MM.1S (cell line): ENCODE measurements around the gene HRCT1.

Experiments
- CTCF ChIP-seq: fragments of 300-600 bp; sonication (generic); IDR thresholded peaks from 2 replicates; pipeline ENCODE4 v1.5.1; 2016; ENCODE audit warnings: antibody characterized with exemption, low read length, mixed read lengths
- EZH2 ChIP-seq: fragments of 300-600 bp; sonication (generic); optimal IDR thresholded peaks from 2 replicates; pipeline ENCODE3; 2017; ENCODE audit warnings: low read depth, mild to moderate bottlenecking, antibody characterized with exemption, low read length, mixed read lengths
- EZH2phosphoT487 ChIP-seq: fragments of 300-600 bp; sonication (generic); IDR thresholded peaks from 2 replicates; pipeline ENCODE4 v1.6.1; 2018; ENCODE audit warnings: antibody characterized with exemption, low read length

- TF ChIP-seq EZH2phosphoT487 (no peak), CTCF (no peak), EZH2 (no peak)
Measured at GRCh38 chr9:35918780-35919179, 12.8 kb downstream of the HRCT1 start.
